Thyroid gland (tissue), 4 donors: Measurements from ENCODE around the gene DOCK6. TPM values are rescaled to one million over a fixed set of nuclear protein-coding genes. Genes with fewer than 3 reads are reported as not detected.

Experiments
- DNase-seq, 2 donors: peaks; one replicate each; pipeline ENCODE4 v3.0.0-alpha.2; 2019
- H3K27ac ChIP-seq, 3 donors: fragments of 200-600 bp; sonication (generic); 1 replicate in 2 of 3; 2 replicates in 1 of 3; pipeline ENCODE4 v1.5.1; 2016 to 2019; ENCODE audit warnings: mild to moderate bottlenecking in 1 of 3, moderate library complexity in 1 of 3
- H3K27me3 ChIP-seq: fragments of 200-600 bp; sonication (generic); one replicate; pipeline ENCODE4 v1.5.1; 2019
- H3K36me3 ChIP-seq, 2 donors: fragments of 200-600 bp; sonication (generic); one replicate each; pipeline ENCODE4 v1.5.1; 2016 to 2019
- H3K4me1 ChIP-seq, 2 donors: fragments of 200-600 bp; sonication (generic); one replicate each; pipeline ENCODE4 v1.5.1; 2017 to 2019
- H3K4me3 ChIP-seq, 3 donors: fragments of 200-600 bp; sonication (generic); replicated peaks in 1 of 3; 1 replicate in 2 of 3; 2 replicates in 1 of 3; pipeline ENCODE4 v1.5.1; 2016; ENCODE audit warnings: mild to moderate bottlenecking in 1 of 3
- H3K9me3 ChIP-seq: fragments of 200-600 bp; sonication (generic); one replicate; pipeline ENCODE4 v1.5.1; 2017
- CTCF ChIP-seq, 6 experiments: fragments of 200-600 bp in 3 of 6; fragments of 450-650 bp in 3 of 6; sonication (generic) in 3 of 6; IDR thresholded peaks; one replicate each; pipeline ENCODE4 v1.5.1; 2016 to 2019; ENCODE audit warnings: antibody characterized with exemption in 6 of 6, mild to moderate bottlenecking in 2 of 6, inconsistent platforms in 1 of 6, moderate library complexity in 1 of 6
- POLR2A ChIP-seq, 2 donors: fragments of 450-650 bp; IDR thresholded peaks; one replicate each; pipeline ENCODE4 v1.6.1; 2017; ENCODE audit warnings: antibody characterized with exemption in 2 of 2, mild to moderate bottlenecking in 2 of 2, moderate library complexity in 1 of 2
- WGBS, 2 donors: methylation state at CpG; one replicate each; pipeline ENCODE4 v1.1.5; 2017; 5-methylcytosine and 5-hydroxymethylcytosine counted together
- intact Hi-C: fragments of 100-400 bp; cut with DNase I; formaldehyde crosslinking; loops from one replicate; pipeline ENCODE4 v1.15.1; 2023
- total RNA-seq, 4 donors: library from RNA; depleted of rRNA; stranded (reverse); fragments of >200 nt; gene quantifications; one replicate each; pipeline ENCODE4 v1.2.3, GENCODE V29; 2016

The DOCK6 gene
- total RNA-seq, 4 donors from 2014 or later = 41.4 to 156 (median 58.1) TPM

DNA sequence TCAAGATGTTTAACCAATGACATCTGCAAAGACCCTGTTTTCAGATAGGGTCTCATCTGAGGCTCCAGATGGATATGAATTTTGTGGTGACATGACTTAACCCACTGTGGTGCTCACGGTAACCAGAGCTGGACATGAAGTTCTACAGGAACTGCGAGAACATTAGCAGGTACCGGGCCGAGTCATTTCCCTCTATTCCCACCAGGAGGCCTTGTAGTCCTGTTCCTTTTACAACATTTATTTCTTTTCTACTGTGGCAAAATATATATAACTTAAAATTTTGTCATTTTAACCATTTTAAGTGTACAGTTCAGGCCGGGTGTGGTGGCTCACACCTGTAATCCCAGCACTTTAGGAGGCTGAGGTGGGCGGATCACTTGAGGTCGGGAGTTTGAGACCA lies 26.0 kb upstream of the DOCK6 start:
- Histone ChIP-seq H3K4me3 (no peak overlapping the region), H3K4me1 (peaks cover 18% of the 10 kb centered on the region in 2 donors), H3K36me3 (no peaks in the 10 kb centered on the region), H3K27me3 (no peaks in the 10 kb centered on the region), H3K27ac (no peak overlapping the region), H3K9me3 (no peaks in the 10 kb centered on the region)
- intact Hi-C loops = no loop called here
- WGBS, 2 donors = 91 to 93% methylated on average over 7 of the region's 7 CpGs
- TF ChIP-seq CTCF (IDR thresholded peaks at IDR 0.05) (peak in 4 of 6 experiments; percentile 13 to 42 (median 14)), POLR2A (IDR thresholded peaks at IDR 0.05) (no peak)
- DNase-seq = no peak

DNA sequence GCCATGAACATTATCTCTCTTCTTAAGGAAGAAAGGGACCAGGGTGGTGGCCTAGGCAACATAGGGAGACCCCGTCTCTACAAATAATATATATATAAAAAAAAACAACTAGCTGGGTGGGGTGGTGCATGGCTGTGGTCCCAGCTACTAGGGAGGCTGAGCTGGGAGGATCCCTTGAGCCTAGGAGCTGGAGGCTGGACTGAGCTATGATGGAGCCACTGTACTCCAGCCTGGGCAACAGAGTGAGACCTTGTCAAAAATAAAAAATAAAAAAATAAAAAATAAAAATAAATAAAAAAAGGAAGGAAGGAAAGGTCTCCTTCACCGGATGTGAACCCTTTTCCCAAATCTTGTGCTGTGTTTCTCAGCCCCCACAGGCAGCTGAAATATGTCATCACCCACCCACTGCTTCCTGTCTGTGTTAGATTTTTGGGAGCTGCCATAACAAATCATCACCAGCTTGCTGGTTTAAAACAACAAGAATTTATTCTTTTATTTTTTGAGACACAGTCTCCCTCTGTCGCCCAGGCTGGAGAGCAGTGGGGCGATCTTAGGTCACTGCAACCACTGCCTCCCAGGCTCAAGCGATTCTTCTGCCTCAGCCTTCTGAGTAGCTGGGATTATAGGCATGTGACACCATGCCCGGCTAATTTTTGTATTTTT lies 24.1 kb upstream of the DOCK6 start:
- Histone ChIP-seq H3K9me3 (no peaks in the 10 kb centered on the region), H3K36me3 (no peaks in the 10 kb centered on the region), H3K27me3 (no peaks in the 10 kb centered on the region), H3K27ac (peak overlapping the region in 1 of 3 donors; percentile 73), H3K4me3 (no peak overlapping the region), H3K4me1 (peaks cover 24 to 25% of the 10 kb centered on the region in 2 donors)
- DNase-seq = peak in 1 of 2 donors; percentile 37
- intact Hi-C loops = no loop called here
- TF ChIP-seq CTCF (IDR thresholded peaks at IDR 0.05) (peak in 4 of 6 experiments; percentile 12 to 34 (median 20)), POLR2A (IDR thresholded peaks at IDR 0.05) (no peak)
- WGBS, 2 donors = 56 to 61% methylated on average over 6 of the region's 6 CpGs

- Histone ChIP-seq H3K4me1 (peaks cover 24 to 25% of the 10 kb centered on the region in 2 donors), H3K4me3 (no peak overlapping the region), H3K27me3 (no peaks in the 10 kb centered on the region), H3K27ac (peak overlapping the region; percentile 73 to 91 (median 77)), H3K9me3 (no peaks in the 10 kb centered on the region), H3K36me3 (no peaks in the 10 kb centered on the region)
- 26 to 32% methylated on average over 6 of the region's 6 CpGs for WGBS, 2 donors
- peak; percentile 63 to 65 for DNase-seq
- intact Hi-C loops = no loop called here
- TF ChIP-seq CTCF (IDR thresholded peaks at IDR 0.05) (no peak), POLR2A (IDR thresholded peaks at IDR 0.05) (no peak)
Observed at GRCh38 chr19:11284515-11284914, 22.2 kb upstream of the DOCK6 start.

DNA sequence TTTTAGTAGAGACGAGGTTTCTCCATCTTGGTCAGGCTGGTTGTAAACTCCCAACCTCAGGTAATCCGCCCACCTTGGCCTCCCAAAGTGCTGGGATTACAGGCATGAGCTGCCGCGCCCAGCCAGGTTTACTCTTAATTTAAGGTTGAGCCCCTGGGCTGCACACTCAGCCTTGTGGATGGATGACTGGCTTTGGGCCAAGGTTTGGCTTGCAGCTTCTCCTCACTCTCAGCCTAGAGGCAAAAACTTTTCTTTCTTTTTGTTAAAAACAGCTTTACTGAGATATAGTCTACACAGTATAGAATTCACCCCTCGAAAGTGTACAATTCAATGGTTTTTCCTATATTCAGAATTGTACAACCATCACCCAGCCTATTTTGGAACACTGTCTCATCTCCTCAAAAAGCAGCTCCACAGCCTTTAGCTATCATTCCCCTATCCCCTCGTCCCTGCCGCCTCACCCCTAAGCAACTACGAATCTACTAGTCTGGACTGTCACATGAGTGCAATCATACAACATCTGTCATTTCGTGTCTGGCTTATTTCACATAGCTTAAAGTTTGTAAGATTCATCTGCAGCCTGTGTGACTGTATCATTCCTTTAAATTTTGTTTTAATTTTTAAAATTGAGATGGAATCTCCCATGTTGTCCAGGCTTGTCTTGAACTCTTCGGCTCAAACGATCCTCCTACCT lies 19.2 kb upstream of the DOCK6 start:
- H3K27me3 ChIP-seq = no peaks in the 10 kb centered on the region
- TF ChIP-seq POLR2A (IDR thresholded peaks at IDR 0.05) (no peak), CTCF (IDR thresholded peaks at IDR 0.05) (no peak)
- H3K36me3 ChIP-seq = no peaks in the 10 kb centered on the region
- intact Hi-C loops = no loop called here
- peaks cover 24 to 32% of the 10 kb centered on the region in 2 donors for H3K4me1 ChIP-seq
- no peak overlapping the region for H3K27ac ChIP-seq
- WGBS, 2 donors = 76 to 77% methylated on average over 11 of the region's 11 CpGs
- no peaks in the 10 kb centered on the region for H3K9me3 ChIP-seq
- DNase-seq = peak in 1 of 2 donors; percentile 41
- H3K4me3 ChIP-seq = no peak overlapping the region
